ENCODE measurements around the gene STXBP4. TPM values are rescaled to one million over a fixed set of nuclear protein-coding genes. Genes with fewer than 3 reads are reported as not detected.

The STXBP4 gene
- total RNA-seq, 1 experiment from 2014 or later = 12.0 TPM

GRCh38 chr17:54996441-54996840 is 27.9 kb downstream of the STXBP4 start (continued):
- TF ChIP-seq PREB (CRISPR knock-in tag; IDR thresholded peaks at IDR 0.05; ENCODE audit: borderline replicate concordance) = no peak
- no peak for TF ChIP-seq ATF3 (CRISPR knock-in tag; conservative IDR thresholded peaks at IDR 0.05)
- no peak for TF ChIP-seq MXD4 (CRISPR knock-in tag; IDR thresholded peaks at IDR 0.05; ENCODE audit: borderline replicate concordance)
- TF ChIP-seq RELA (CRISPR knock-in tag; IDR thresholded peaks at IDR 0.05; ENCODE audit: borderline replicate concordance) = no peak

GRCh38 chr17:55002458-55002857 is 33.9 kb downstream of the STXBP4 start:
- ATAC-seq (no peak), DNase-seq (ENCODE audit: low spot score) (no peak)
- Mint-ChIP-seq H3K4me3 (no peak overlapping the region), H3K27me3 (ENCODE audit: low read depth) (no peaks in the 10 kb centered on the region), H3K9me3 (no peaks in the 10 kb centered on the region), H3K27ac (no peak overlapping the region), H3K4me1 (peaks cover 24% of the 10 kb centered on the region), H3K36me3 (0 out of 2 replicates have a peak, but pooled peaks cover 3% of the 10 kb centered on the region)
- ChIA-PET POLR2A (no interaction called here), CTCF (interaction anchor here (0.9 kb wide), 1 partner anchor 9 kb away, joined by 3 read pairs; no protein-coding TSS in a partner anchor)
- TF ChIP-seq HMGXB4 (CRISPR knock-in tag; IDR thresholded peaks at IDR 0.05) (no peak), ZNF396 (CRISPR knock-in tag; IDR thresholded peaks at IDR 0.05; ENCODE audit: borderline replicate concordance) (no peak), RELA (CRISPR knock-in tag; IDR thresholded peaks at IDR 0.05; ENCODE audit: borderline replicate concordance) (no peak), E2F4 (CRISPR knock-in tag; IDR thresholded peaks at IDR 0.05; ENCODE audit: borderline replicate concordance, low read depth) (no peak), PREB (CRISPR knock-in tag; IDR thresholded peaks at IDR 0.05; ENCODE audit: borderline replicate concordance) (no peak), RORB (CRISPR knock-in tag; IDR thresholded peaks at IDR 0.05) (no peak), ZNF512 (CRISPR knock-in tag; IDR thresholded peaks at IDR 0.05; ENCODE audit: borderline replicate concordance) (no peak), FOXP4 (CRISPR knock-in tag; IDR thresholded peaks at IDR 0.05) (no peak), STAT6 (CRISPR knock-in tag; conservative IDR thresholded peaks at IDR 0.05; ENCODE audit: low read depth) (no peak), CREB1 (CRISPR knock-in tag; IDR thresholded peaks at IDR 0.05) (no peak), EMX1 (CRISPR knock-in tag; IDR thresholded peaks at IDR 0.05) (no peak), GABPB1 (CRISPR knock-in tag; IDR thresholded peaks at IDR 0.05) (no peak), MLX (CRISPR knock-in tag; IDR thresholded peaks at IDR 0.05) (no peak), ZNF138 (CRISPR knock-in tag; conservative IDR thresholded peaks at IDR 0.05) (no peak), ATF6 (CRISPR knock-in tag; IDR thresholded peaks at IDR 0.05) (no peak), ZSCAN18 (CRISPR knock-in tag; IDR thresholded peaks at IDR 0.05) (no peak)

All from WTC11 (cell line).